HUES64 (cell line): ENCODE results near the gene TRIM45. TPM values are rescaled to one million over a fixed set of nuclear protein-coding genes. Genes with fewer than 3 reads are reported as not detected.
"Not testable (repeated sequence)": the region's sequence is repeated elsewhere in the genome, so short reads cannot be mapped to it uniquely, and the experiment has no call there.

ENCODE experiments used
- H3K27ac ChIP-seq: 2 replicates; pipeline ENCODE4 v1.7.0; 2013; ENCODE audit warnings: low read depth, low read length, inconsistent platforms
- H3K27me3 ChIP-seq: 2 replicates; pipeline ENCODE4 v1.6.1; 2013; ENCODE audit warnings: mild to moderate bottlenecking, low read length; ENCODE audit not compliant: insufficient read depth
- H3K36me3 ChIP-seq: 2 replicates; pipeline ENCODE4 v1.6.1; 2013; ENCODE audit warnings: mild to moderate bottlenecking, low read length; ENCODE audit not compliant: insufficient read depth
- H3K4me1 ChIP-seq: 2 replicates; pipeline ENCODE4 v1.6.1; 2013; ENCODE audit warnings: mild to moderate bottlenecking, low read length, moderate library complexity; ENCODE audit not compliant: insufficient read depth
- H3K4me3 ChIP-seq: 2 replicates; pipeline ENCODE4 v1.5.1; 2013; ENCODE audit warnings: mild to moderate bottlenecking, low read length, moderate library complexity
- H3K9ac ChIP-seq: 2 replicates; pipeline ENCODE4 v1.6.1; 2013; ENCODE audit warnings: mild to moderate bottlenecking, low read depth, low read length
- H3K9me3 ChIP-seq: 2 replicates; pipeline ENCODE4 v1.6.1; 2013; ENCODE audit warnings: low read depth, low read length; ENCODE audit not compliant: insufficient read depth
- WGBS: fragments of 150-250, 120-280 bp; methylation state at CpG from one replicate; pipeline ENCODE4 v1.1.7; 2013; ENCODE audit warnings: missing lambda C conversion rate; 5-methylcytosine and 5-hydroxymethylcytosine counted together
- polyA plus RNA-seq, 2 experiments: library from polyadenylated mRNA; stranded (reverse); fragments of 50-300 nt; gene quantifications; one replicate each; pipeline ENCODE4 v1.2.3, GENCODE V29; 2013

The TRIM45 gene, protein sequence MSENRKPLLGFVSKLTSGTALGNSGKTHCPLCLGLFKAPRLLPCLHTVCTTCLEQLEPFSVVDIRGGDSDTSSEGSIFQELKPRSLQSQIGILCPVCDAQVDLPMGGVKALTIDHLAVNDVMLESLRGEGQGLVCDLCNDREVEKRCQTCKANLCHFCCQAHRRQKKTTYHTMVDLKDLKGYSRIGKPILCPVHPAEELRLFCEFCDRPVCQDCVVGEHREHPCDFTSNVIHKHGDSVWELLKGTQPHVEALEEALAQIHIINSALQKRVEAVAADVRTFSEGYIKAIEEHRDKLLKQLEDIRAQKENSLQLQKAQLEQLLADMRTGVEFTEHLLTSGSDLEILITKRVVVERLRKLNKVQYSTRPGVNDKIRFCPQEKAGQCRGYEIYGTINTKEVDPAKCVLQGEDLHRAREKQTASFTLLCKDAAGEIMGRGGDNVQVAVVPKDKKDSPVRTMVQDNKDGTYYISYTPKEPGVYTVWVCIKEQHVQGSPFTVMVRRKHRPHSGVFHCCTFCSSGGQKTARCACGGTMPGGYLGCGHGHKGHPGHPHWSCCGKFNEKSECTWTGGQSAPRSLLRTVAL
- polyA plus RNA-seq (2013, experiment 1 of 2) = 7.9 TPM
- polyA plus RNA-seq (2013, experiment 2 of 2) = 8.4 TPM

DNA sequence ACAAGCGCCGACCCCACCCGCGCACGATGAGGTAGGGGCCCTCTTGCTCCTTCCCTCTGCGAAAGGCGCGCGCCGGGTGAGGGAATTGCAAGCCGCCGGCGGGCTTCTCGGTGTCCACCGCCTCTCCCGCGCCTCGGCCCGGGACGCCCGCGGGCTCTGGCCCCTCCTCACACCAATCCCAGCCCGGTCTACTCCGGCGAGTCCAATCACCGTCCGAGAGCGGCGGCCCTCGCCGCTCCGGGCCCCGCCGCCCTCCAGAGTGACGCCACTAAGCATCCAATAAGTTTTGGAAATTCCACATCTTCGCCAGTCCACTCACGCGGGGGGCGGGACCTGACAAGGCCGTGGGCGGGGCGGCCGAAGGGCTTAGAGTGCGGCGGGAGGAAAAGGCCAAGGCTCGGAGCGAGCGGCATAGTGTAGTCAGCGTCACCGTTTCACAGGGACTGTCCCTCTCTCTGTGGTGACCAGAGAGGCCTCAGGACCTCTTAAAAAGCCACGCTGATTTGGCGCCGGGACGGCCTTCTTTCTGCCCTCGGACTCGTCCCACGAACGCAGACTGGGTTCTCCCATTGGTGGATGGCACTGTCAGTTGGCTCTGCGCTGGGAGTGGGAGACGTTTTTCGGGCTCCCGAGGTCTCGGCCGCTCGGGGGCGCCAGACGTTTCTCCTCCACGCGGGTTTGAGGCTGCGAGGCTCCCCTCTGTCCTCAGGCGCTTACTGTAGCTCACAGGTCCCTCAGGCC is at the start of gene TRIM45:
TRIM45 (minus strand) TSS at position 161 of the 741 bp plus-strand sequence. CDS start 548 bp downstream, outside the sequence.
- WGBS = under 1% methylated on average over 71 of the region's 71 CpGs
- H3K9ac ChIP-seq = peak within 1 kb of the TSS; percentile 89
- H3K4me1 ChIP-seq = peaks cover 6% of the 10 kb centered on the region; the same call in 1 of the 2 replicates
- H3K27me3 ChIP-seq = no peaks in the 10 kb centered on the region
- peak within 1 kb of the TSS; percentile 92 for H3K27ac ChIP-seq
- no peaks in the 10 kb centered on the region for H3K9me3 ChIP-seq
- peaks cover 17% of the 10 kb centered on the region for H3K36me3 ChIP-seq
- peak within 1 kb of the TSS; percentile 84 for H3K4me3 ChIP-seq

DNA sequence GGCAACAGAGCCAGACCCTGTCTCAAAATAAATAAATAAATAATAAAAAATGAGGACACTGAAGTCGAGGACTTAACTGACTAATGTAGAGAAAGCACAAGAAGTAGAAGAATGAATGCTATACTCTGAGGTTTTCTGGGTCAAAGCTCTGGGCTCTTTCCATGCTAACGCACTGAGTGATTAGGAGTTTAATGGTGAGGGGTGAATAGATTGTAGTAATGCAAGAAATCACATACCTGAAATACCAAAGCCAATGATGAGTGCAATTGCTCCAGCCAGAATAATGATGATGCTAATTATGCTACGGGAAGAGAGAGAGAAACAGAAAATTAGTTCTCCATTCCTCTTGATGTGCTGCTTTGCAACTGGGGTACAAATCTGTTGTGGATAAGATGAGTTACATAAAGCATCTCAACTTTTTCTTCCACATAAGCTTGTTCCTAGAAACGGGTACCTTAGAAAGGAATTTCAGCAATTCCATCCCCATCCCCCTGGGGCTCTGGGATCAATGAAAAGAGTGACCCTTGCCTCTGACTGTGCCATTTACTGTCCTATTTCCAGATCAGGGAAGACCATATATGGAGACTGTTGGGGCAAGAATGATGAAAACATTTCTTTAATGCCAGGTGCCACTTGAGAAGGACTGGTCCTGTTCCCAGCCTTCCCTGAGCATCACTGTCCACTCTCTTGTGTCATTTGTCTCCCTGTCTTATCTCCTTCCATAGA is 48.5 kb upstream of the TRIM45 start:
- no peaks in the 10 kb centered on the region for H3K27me3 ChIP-seq
- H3K4me1 ChIP-seq = peaks cover 19% of the 10 kb centered on the region
- H3K9me3 ChIP-seq = no peaks in the 10 kb centered on the region
- H3K9ac ChIP-seq = no peak overlapping the region
- WGBS = 82% methylated on average over 4 of the region's 4 CpGs
- H3K4me3 ChIP-seq = no peak overlapping the region
- no peaks in the 10 kb centered on the region for H3K36me3 ChIP-seq
- peak overlapping the region; percentile 48; the same call in 1 of the 2 replicates for H3K27ac ChIP-seq

DNA sequence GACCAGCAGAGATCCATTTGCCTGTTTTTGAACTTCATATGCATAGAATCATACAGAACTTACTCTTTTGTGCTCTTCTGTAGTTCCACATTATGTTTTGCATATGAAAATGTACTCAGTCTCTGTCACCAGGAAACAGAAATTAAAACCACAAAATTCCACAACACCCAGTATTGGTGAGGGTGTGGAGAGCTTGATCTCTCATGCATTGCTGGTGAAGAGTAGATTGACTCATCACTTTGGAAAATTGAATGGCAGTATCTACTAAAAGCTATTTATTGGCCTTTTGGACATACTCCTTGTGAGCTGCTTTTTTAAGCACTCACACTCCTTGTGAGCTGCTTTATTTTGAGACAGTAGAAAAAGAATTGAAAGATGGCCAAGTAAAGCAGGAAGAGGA is 45.9 kb upstream of the TRIM45 start:
- H3K4me1 ChIP-seq = peaks cover 19% of the 10 kb centered on the region; the same call in 1 of the 2 replicates
- H3K9ac ChIP-seq = no peak overlapping the region
- H3K36me3 ChIP-seq = no peaks in the 10 kb centered on the region
- no peak overlapping the region for H3K4me3 ChIP-seq
- no peaks in the 10 kb centered on the region for H3K9me3 ChIP-seq
- no peaks in the 10 kb centered on the region for H3K27me3 ChIP-seq
- H3K27ac ChIP-seq = no peak overlapping the region

DNA sequence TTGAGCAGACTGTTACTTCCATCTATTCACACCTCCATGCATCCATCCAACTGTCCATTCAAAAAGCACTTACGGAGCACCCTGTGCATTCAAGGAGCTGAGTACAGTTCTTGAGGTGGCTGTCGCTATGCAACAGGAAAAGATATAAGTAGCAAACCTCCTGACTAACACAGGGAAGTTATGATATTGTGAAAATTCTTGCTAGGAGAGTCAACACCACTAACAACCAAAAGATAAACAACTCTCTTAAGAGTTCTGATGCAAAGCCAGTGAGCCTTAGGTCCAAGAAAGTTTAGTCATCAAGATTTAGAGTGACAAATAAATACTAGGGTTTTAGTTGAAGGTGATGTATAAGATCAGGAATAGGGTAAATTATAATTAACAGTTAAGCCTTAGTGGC is 44.5 kb upstream of the TRIM45 start:
- H3K27me3 ChIP-seq = no peaks in the 10 kb centered on the region
- no peak overlapping the region for H3K4me3 ChIP-seq
- no peaks in the 10 kb centered on the region for H3K9me3 ChIP-seq
- 93% methylated on average over 2 of the region's 2 CpGs for WGBS
- H3K36me3 ChIP-seq = no peaks in the 10 kb centered on the region
- H3K27ac ChIP-seq = no peak overlapping the region
- H3K9ac ChIP-seq = no peak overlapping the region
- peaks cover 22% of the 10 kb centered on the region for H3K4me1 ChIP-seq

DNA sequence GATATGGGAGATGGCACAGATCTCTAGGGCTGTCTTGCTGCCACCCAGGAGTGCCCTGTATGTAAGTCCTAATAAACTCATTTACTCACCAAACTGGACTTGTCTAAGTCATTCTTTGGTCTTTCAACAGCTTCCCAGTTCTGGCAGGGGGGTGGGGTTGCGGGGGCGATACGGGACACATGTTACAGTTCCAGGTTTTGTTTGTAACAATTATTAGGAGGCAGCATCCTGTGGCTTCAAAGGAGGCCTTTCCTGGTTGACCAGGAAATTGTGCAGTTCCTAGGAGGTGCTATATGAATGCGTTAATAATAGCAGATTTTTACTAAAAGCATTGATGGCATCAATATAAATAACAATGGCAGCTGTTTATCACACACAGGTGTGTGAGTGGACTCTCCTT is 42.7 kb upstream of the TRIM45 start:
- H3K27ac ChIP-seq = no peak overlapping the region
- WGBS = 97% methylated on average over 3 of the region's 4 CpGs

DNA sequence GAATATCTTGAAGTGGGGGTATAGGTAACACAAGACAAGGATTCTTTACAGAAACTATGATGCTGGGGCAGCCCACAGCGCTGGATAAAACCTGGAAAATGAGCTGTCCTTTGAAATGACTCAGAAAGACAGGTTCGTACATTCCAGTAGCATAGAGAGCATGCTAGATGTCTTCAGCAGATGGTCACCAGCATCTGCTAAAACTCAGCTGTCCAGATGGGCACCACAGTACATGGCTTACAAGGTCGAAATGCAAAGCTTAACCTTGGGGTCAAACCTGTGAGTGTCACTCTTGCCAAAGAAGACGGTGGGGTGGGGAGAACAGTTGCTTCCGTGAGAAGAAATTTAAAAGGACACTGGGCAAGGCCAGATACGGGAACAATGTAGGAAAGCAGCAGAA is 41.3 kb upstream of the TRIM45 start:
- Histone ChIP-seq H3K27me3 (no peaks in the 10 kb centered on the region), H3K36me3 (no peaks in the 10 kb centered on the region), H3K27ac (no peak overlapping the region), H3K4me3 (no peak overlapping the region), H3K4me1 (peaks cover 13% of the 10 kb centered on the region), H3K9ac (no peak overlapping the region), H3K9me3 (no peaks in the 10 kb centered on the region)
- WGBS = 93% methylated on average over 6 of the region's 6 CpGs

More for the DNA sequence above, 42.7 kb upstream of the TRIM45 start:
- Histone ChIP-seq H3K4me1 (peaks cover 13% of the 10 kb centered on the region), H3K27me3 (no peaks in the 10 kb centered on the region), H3K36me3 (no peaks in the 10 kb centered on the region), H3K9ac (no peak overlapping the region), H3K9me3 (no peaks in the 10 kb centered on the region), H3K4me3 (no peak overlapping the region)

DNA sequence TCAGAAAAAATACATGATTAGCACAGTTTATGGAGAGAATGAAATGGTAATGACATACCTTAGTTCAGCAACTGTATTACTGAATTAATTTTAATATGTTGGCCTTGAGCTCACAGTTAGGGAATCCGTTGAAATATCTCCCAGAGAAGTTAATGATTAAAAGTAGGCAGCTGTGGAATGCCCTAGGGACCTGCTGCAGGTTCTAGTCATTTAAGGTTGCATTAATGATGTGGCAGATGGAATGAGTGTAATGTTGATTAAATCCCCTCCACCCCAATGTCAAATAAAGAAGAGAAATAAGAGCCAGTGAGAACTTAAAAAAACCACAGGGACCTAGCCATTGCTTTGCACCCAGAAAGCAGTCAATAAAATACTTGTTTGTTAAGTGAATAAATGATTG is 40.3 kb upstream of the TRIM45 start:
- H3K4me1 ChIP-seq = peaks cover 13% of the 10 kb centered on the region
- 86% methylated on average over 1 of the region's 1 CpG for WGBS
- H3K36me3 ChIP-seq = no peaks in the 10 kb centered on the region
- H3K4me3 ChIP-seq = no peak overlapping the region
- H3K27me3 ChIP-seq = no peaks in the 10 kb centered on the region
- H3K9me3 ChIP-seq = no peaks in the 10 kb centered on the region
- H3K9ac ChIP-seq = no peak overlapping the region
- H3K27ac ChIP-seq = no peak overlapping the region

DNA sequence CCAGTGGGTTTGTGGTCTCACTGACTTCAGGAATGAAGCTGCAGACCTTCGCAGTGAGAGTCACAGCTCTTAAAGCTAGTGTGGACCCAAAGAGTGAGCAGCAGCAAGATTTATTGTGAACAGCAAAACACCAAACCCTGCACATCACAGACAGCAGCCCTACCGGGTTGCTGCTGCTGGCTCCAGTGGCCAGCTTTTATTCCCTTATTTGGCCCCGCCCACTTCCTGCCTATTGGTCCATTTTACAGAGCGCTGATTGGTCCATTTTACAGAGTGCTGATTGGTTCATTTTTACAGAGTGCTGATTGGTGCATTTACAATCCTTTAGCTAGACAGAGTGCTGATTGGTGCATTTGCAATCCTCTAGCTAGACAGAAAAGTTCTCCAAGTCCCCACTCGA is 29.8 kb upstream of the TRIM45 start:
- not testable (repeated sequence) for H3K9ac ChIP-seq, H3K27me3 ChIP-seq, H3K4me3 ChIP-seq, H3K9me3 ChIP-seq, H3K27ac ChIP-seq, H3K36me3 ChIP-seq
- 92% methylated on average over 5 of the region's 5 CpGs for WGBS
- H3K4me1 ChIP-seq = peaks cover 18% of the 10 kb centered on the region; the same call in 1 of the 2 replicates

DNA sequence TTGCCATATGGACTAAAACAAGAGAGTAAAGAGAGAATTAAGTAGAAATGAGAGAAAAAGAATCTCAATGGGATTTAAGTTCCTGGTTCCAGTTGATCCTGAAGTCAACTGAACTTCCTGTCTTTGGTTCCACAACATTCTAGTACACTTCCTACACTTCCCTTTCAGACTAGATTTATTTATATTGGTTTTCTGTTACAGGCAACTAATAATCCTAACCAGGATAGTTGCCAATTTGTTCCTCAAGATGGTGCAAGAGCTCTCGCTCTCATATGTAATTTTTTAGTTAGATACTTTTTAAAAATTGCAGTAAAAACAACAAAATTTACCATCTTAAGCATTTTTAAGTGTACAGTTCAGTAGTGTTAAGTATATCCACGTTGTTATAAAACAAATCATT is 28.8 kb upstream of the TRIM45 start:
- no peaks in the 10 kb centered on the region for H3K36me3 ChIP-seq
- WGBS = 67% methylated on average over 1 of the region's 2 CpGs
- no peak overlapping the region for H3K9ac ChIP-seq
- H3K4me1 ChIP-seq = peaks cover 21% of the 10 kb centered on the region; the same call in 1 of the 2 replicates
- H3K4me3 ChIP-seq = no peak overlapping the region
- H3K27me3 ChIP-seq = no peaks in the 10 kb centered on the region
- H3K9me3 ChIP-seq = peaks cover 2% of the 10 kb centered on the region; the same call in 1 of the 2 replicates
- no peak overlapping the region for H3K27ac ChIP-seq

DNA sequence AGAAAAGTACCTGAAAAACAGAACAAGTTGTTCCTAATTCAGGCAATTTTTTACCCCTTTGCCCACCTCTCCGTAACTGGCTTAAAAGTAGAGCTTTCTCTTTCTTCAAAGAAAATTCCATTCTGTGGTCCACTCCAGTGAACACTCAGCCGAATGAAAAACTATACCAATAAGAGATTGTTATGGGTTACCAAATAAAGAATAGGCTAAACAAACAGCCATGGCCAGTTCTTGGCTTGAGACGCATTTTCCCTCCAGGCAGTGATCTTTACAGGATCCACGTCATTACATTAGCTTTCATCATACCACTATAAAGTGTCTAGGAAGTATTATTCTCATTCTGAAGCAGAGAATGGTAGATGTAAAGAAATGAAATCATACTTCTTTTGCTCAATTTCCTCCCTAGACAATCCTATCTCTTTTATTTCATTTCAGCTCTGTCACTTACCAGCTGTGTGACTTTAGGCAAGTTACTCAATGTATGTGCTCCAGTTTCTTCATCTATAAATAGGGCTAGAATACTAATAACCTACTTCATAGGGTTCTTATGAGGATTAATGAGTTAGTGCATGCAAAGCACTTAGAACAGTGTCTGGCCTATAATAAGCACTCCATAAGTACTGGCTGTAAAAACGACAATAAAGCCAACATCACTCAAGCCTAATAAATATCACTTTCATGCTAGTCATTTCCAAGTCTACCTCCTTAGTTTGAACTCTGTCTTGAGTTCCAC is 26.5 kb upstream of the TRIM45 start:
- Histone ChIP-seq H3K27ac (no peak overlapping the region), H3K9ac (no peak overlapping the region), H3K27me3 (no peaks in the 10 kb centered on the region), H3K4me1 (peaks cover 21% of the 10 kb centered on the region; the same call in 1 of the 2 replicates), H3K36me3 (no peaks in the 10 kb centered on the region), H3K9me3 (peaks cover 2% of the 10 kb centered on the region; the same call in 1 of the 2 replicates), H3K4me3 (no peak overlapping the region)
- 96% methylated on average over 5 of the region's 5 CpGs for WGBS
